Gastroesophageal sphincter (tissue), 4 donors: ENCODE results near the gene HCRTR1. TPM values are rescaled to one million over a fixed set of nuclear protein-coding genes. Genes with fewer than 3 reads are reported as not detected.

Experiments
- ATAC-seq: fragments of 150-250 bp; one replicate; pipeline ENCODE4 v1.9.1; 2016; ENCODE audit warnings: mild to moderate bottlenecking, moderate library complexity
- H3K27ac ChIP-seq, 4 donors: fragments of 200-600 bp; sonication (generic) in 3 of 4; 1 replicate in 3 of 4; 2 replicates in 1 of 4; pipeline ENCODE4 v1.5.1; 2016 to 2019
- H3K27me3 ChIP-seq: fragments of 200-600 bp; sonication (generic); one replicate; pipeline ENCODE4 v1.5.1; 2019
- H3K36me3 ChIP-seq, 2 donors: fragments of 200-600 bp; sonication (generic); one replicate each; pipeline ENCODE4 v1.5.1; 2019; ENCODE audit warnings: control low read depth in 1 of 2
- H3K4me1 ChIP-seq, 3 donors: fragments of 200-600 bp; sonication (generic); 1 replicate in 2 of 3; 2 replicates in 1 of 3; pipeline ENCODE4 v1.5.1; 2016 to 2019; ENCODE audit warnings: control low read depth in 2 of 3
- H3K4me3 ChIP-seq, 2 donors: fragments of 200-600 bp; sonication (generic); one replicate each; pipeline ENCODE4 v1.5.1; 2019; ENCODE audit warnings: mild to moderate bottlenecking in 1 of 2, moderate library complexity in 1 of 2
- H3K9me3 ChIP-seq, 3 donors: fragments of 200-600 bp; sonication (generic); one replicate each; pipeline ENCODE4 v1.5.1; 2017 to 2019; ENCODE audit warnings: control low read depth in 2 of 3
- EP300 ChIP-seq: sonication (generic); formaldehyde crosslinking; IDR thresholded peaks from one replicate; pipeline ENCODE4 v1.6.1; 2017; ENCODE audit warnings: antibody characterized with exemption, mild to moderate bottlenecking
- POLR2A ChIP-seq, 2 donors: fragments of 450-650 bp; IDR thresholded peaks; one replicate each; pipeline ENCODE4 v1.6.1; 2017; ENCODE audit warnings: antibody characterized with exemption in 2 of 2, mild to moderate bottlenecking in 2 of 2, moderate library complexity in 1 of 2
- POLR2AphosphoS5 ChIP-seq: sonication (generic); formaldehyde crosslinking; IDR thresholded peaks from one replicate; pipeline ENCODE4 v1.6.1; 2017; ENCODE audit warnings: antibody characterized with exemption
- WGBS, 2 donors: methylation state at CpG; one replicate each; pipeline ENCODE4 v1.1.5; 2018; ENCODE audit warnings: low coverage in 1 of 2; 5-methylcytosine and 5-hydroxymethylcytosine counted together
- total RNA-seq, 4 donors: library from RNA; depleted of rRNA; stranded (reverse); fragments of >200 nt; gene quantifications; one replicate each; pipeline ENCODE4 v1.1.0, GENCODE V29; 2016
- TF ChIP-seq, protein P1 (sequence below), 4 experiments: fragments of 200-600 bp in 2 of 4; fragments of 450-650 bp in 2 of 4; sonication (generic) in 1 of 4; IDR thresholded peaks; one replicate each; pipeline ENCODE4 v1.5.1; 2017 to 2019; ENCODE audit warnings: antibody characterized with exemption in 4 of 4, mild to moderate bottlenecking in 2 of 4, moderate library complexity in 2 of 4

The HCRTR1 gene
- total RNA-seq, 4 donors from 2014 or later: 0.23 to 0.82 (median 0.67) TPM; not detected in 1

DNA sequence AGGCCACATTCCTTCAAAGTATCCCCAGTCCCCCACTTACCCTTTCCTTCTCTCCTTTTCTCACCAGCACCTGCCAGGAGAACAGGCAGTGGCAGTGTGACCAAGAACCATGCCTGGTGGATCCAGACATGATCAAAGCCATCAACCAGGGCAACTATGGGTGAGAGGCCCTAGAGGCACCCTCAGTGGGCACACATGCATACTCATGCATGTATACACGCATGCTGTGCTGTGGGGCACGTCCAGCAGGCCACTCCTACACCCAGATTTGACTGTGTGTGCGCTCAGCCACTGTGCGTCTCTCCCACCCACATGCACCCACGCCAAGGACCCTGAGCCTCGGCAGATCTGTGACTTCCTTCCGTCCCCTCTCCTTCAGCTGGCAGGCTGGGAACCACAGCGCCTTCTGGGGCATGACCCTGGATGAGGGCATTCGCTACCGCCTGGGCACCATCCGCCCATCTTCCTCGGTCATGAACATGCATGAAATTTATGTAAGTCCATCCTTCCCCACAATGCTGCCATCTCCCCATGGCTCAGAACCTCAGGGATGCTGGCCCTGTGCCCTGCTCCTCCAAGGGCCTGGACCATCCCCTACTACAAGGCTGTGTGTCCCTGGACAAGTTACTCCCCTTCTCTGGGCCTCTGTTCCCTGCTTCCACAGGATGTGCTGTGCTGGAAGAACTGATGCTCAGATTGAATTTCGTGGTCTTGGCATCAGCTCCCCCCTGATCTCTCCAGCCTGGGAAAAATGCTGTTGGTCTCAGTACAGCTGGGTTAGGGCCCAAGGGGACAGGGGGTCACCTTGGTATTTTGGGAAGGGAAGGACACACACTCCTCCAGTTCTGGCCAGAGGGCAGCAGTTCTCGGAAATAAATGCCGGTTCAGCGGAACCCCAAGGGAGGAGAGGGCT, 34.2 kb upstream of the HCRTR1 start:
- 56 to 77% methylated on average over 3 to 11 of the region's 16 CpGs for WGBS, 2 donors
- peaks cover 0 to 97% (median 61%) of the 10 kb centered on the region in 3 donors for H3K4me1 ChIP-seq
- TF ChIP-seq EP300 (no peak), POLR2AphosphoS5 (no peak), POLR2A (IDR thresholded peaks at IDR 0.05) (no peak)
- TF ChIP-seq, protein P1, sequence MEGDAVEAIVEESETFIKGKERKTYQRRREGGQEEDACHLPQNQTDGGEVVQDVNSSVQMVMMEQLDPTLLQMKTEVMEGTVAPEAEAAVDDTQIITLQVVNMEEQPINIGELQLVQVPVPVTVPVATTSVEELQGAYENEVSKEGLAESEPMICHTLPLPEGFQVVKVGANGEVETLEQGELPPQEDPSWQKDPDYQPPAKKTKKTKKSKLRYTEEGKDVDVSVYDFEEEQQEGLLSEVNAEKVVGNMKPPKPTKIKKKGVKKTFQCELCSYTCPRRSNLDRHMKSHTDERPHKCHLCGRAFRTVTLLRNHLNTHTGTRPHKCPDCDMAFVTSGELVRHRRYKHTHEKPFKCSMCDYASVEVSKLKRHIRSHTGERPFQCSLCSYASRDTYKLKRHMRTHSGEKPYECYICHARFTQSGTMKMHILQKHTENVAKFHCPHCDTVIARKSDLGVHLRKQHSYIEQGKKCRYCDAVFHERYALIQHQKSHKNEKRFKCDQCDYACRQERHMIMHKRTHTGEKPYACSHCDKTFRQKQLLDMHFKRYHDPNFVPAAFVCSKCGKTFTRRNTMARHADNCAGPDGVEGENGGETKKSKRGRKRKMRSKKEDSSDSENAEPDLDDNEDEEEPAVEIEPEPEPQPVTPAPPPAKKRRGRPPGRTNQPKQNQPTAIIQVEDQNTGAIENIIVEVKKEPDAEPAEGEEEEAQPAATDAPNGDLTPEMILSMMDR (IDR thresholded peaks at IDR 0.05): no peak
- ATAC-seq: no peak
- H3K27ac ChIP-seq: peak overlapping the region; percentile 92 to 97 (median 95)
- H3K36me3 ChIP-seq: peaks cover 0 to 41% of the 10 kb centered on the region in 2 donors
- no peaks in the 10 kb centered on the region for H3K9me3 ChIP-seq
- peak overlapping the region in 1 of 2 donors; percentile 24 for H3K4me3 ChIP-seq
- no peaks in the 10 kb centered on the region for H3K27me3 ChIP-seq

DNA sequence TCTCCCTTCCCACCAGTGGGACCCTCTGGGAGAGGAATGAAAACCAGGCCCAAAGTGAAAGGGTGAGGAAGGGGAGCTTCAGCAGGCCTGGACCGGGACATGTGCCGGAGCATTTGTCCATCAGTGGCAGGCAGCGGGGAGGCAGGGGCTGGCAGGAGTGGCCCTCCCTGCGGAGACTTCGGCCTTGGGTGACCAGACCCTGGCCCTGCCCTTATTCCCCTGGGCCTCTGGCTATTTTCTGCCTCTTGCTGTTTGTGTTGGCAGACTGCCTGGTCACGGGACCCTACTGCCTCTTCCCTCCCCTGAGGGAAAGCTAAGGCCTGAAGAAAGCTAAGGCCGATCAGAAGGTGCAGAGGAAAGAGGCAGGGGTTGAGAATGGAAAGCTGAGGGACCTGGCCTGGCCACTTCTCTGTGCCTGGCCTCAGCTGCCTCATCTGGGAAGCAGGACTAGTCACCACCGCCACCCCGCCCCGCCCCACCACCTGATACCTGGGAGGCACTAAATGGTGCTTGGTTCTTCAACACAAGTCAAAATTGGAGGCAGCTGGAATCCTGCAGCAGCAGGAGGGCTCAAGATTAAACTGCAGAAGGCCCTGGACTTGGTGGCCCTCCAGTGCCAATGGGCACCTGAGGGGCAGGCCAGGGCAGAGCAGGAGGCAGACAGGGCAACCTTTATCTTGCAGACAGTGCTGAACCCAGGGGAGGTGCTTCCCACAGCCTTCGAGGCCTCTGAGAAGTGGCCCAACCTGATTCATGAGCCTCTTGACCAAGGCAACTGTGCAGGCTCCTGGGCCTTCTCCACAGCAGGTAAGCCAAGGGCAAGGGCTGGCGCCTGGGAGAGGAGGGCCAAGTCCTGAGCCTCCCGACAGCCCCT, 33.3 kb upstream of the HCRTR1 start:
- peaks cover 0 to 100% (median 65%) of the 10 kb centered on the region in 3 donors for H3K4me1 ChIP-seq
- whole genome bisulfite sequencing, 2 donors: 28 to 67% methylated on average over 1 to 3 of the region's 13 CpGs

DNA sequence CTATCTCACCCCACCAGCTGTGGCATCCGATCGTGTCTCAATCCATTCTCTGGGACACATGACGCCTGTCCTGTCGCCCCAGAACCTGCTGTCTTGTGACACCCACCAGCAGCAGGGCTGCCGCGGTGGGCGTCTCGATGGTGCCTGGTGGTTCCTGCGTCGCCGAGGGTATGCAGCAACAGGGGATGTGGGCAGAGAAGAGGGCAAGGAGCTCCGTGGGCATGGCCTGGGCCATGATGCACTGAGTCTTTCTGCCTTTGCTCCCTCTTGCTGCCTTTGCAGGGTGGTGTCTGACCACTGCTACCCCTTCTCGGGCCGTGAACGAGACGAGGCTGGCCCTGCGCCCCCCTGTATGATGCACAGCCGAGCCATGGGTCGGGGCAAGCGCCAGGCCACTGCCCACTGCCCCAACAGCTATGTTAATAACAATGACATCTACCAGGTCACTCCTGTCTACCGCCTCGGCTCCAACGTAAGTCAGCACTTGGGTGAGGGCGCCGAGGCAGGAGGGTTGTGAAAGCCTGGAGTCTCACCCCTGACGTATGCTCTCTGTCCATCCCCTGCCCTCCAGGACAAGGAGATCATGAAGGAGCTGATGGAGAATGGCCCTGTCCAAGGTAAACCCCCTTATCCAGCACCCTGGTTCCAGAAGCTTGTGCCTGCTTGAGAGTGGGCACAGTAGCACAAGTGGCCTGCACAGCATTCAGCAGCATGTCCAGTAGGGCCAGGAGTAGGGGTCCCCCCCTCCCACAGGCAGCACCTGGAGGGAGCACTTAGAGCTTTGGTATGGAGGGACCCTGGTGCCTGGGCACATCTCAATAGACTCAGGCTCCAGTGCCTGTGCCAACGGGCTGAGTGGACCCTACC, 32.4 kb upstream of the HCRTR1 start:
- Histone ChIP-seq H3K27ac (peak overlapping the region in 3 of 4 donors; percentile 92 to 97 (median 94)), H3K4me1 (peaks cover 0 to 95% (median 62%) of the 10 kb centered on the region in 3 donors), H3K27me3 (no peaks in the 10 kb centered on the region), H3K4me3 (peak overlapping the region in 1 of 2 donors; percentile 24), H3K36me3 (peaks cover 0 to 41% of the 10 kb centered on the region in 2 donors), H3K9me3 (no peaks in the 10 kb centered on the region)
- no peak for TF ChIP-seq POLR2AphosphoS5
- TF ChIP-seq, protein P1 (IDR thresholded peaks at IDR 0.05): no peak
- TF ChIP-seq EP300: no peak
- no peak for TF ChIP-seq POLR2A (IDR thresholded peaks at IDR 0.05)
- ATAC-seq: no peak
- 65% methylated on average over 4 of the region's 27 CpGs; no CpG with 5 or more reads in 1 of the 2 donors for WGBS, 2 donors

More for the DNA sequence above, 33.3 kb upstream of the HCRTR1 start:
- H3K27ac ChIP-seq: peak overlapping the region; percentile 92 to 97 (median 95)
- ATAC-seq: peak; percentile 24
- peaks cover 0 to 41% of the 10 kb centered on the region in 2 donors for H3K36me3 ChIP-seq
- peak; percentile 52 for TF ChIP-seq POLR2AphosphoS5
- TF ChIP-seq, protein P1 (IDR thresholded peaks at IDR 0.05): no peak
- peak overlapping the region in 1 of 2 donors; percentile 24 for H3K4me3 ChIP-seq
- no peaks in the 10 kb centered on the region for H3K27me3 ChIP-seq
- no peaks in the 10 kb centered on the region for H3K9me3 ChIP-seq

DNA sequence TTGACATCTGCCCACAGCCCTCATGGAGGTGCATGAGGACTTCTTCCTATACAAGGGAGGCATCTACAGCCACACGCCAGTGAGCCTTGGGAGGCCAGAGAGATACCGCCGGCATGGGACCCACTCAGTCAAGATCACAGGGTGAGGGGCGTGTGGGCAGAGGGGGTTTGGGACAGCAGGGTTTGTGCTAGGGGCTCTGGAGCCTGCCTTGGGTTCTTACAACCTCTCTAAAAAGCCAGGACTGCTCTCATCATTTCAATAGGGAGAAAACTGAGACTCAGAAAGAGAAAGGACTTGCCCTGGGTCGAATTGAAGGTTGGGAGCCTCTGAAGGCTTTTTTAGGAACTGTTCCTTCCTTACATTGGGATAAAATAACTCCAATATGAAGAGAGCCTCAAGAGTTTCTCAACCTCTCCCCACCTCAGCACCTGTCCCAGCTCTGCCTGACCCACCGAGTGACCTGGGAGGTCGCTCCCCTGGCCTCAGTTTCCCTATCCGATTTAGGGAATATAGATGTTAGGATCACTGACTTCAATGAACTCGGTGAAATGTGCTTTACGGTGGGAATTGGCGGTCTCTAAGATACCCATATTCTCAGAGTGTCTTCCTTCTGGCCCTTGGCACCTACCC, 31.6 kb upstream of the HCRTR1 start:
- no peak overlapping the region for H3K4me3 ChIP-seq
- peaks cover 0 to 41% of the 10 kb centered on the region in 2 donors for H3K36me3 ChIP-seq
- TF ChIP-seq EP300 (no peak), POLR2AphosphoS5 (no peak), POLR2A (IDR thresholded peaks at IDR 0.05) (no peak)
- TF ChIP-seq, protein P1 (IDR thresholded peaks at IDR 0.05): no peak
- no peaks in the 10 kb centered on the region for H3K9me3 ChIP-seq
- ATAC-seq: no peak
- H3K4me1 ChIP-seq: peaks cover 0 to 87% (median 60%) of the 10 kb centered on the region in 3 donors
- WGBS, 2 donors: 78 to 88% methylated on average over 4 to 10 of the region's 11 CpGs
- H3K27me3 ChIP-seq: no peaks in the 10 kb centered on the region
- H3K27ac ChIP-seq: peak overlapping the region in 3 of 4 donors; percentile 92 to 97 (median 94)
